ENCODE measurements around the gene PLEKHM2.

- TF ChIP-seq EZH2 (IDR thresholded peaks at IDR 0.05; ENCODE audit: low read length) (no peak), CTCF (optimal IDR thresholded peaks at IDR 0.05 in 1 of 3, IDR thresholded peaks at IDR 0.05 in 1 of 3, conservative IDR thresholded peaks at IDR 0.05 in 1 of 3; ENCODE audit: extremely low read depth in 1 of 3, insufficient read depth in 2 of 3, low read length in 3 of 3) (no peak)
These were observed 47.7 kb upstream of the PLEKHM2 start for GRCh38 chr1:15636436-15636835.

All from keratinocyte (primary cell).